Activated gamma-delta T cell treated with anti-CD3 and anti-CD28 coated beads, Interleukin-2, amount 50 U/mL, for 16 hours (primary cell): ENCODE results near the gene CDH5.

ENCODE experiments used
- DNase-seq: peaks from one replicate; pipeline ENCODE4 v3.0.0-alpha.2; 2020; ENCODE audit warnings: low read depth

Gene CDH5

GRCh38 chr16:66416939-66417700, 50.6 kb downstream of the CDH5 start:
- DNase-seq, result no peak

GRCh38 chr16:66418165-66418962, 51.9 kb downstream of the CDH5 start:
- no peak for DNase-seq

- no peak for DNase-seq
Observed at GRCh38 chr16:66419527-66419926, 53.0 kb downstream of the CDH5 start.

- DNase-seq, result no peak
Observed at GRCh38 chr16:66420396-66420795, 53.9 kb downstream of the CDH5 start.

GRCh38 chr16:66421891-66422290, 55.4 kb downstream of the CDH5 start:
- DNase-seq, result no peak

GRCh38 chr16:66422366-66422765, 55.9 kb downstream of the CDH5 start:
- DNase-seq, result no peak

GRCh38 chr16:66423177-66423576, 56.7 kb downstream of the CDH5 start:
- no peak for DNase-seq

- DNase-seq, result no peak
Observed at GRCh38 chr16:66425651-66426050, 59.2 kb downstream of the CDH5 start.

- no peak for DNase-seq
Observed at GRCh38 chr16:66426112-66427035, 59.9 kb downstream of the CDH5 start.

GRCh38 chr16:66427036-66427860, 60.8 kb downstream of the CDH5 start, which contains the start of gene BEAN1:
Gene BEAN1 (plus strand): TSS chr16:66427295. CDS start chr16:66437677, 10,382 bp downstream.
- DNase-seq, result no peak

GRCh38 chr16:66427871-66428681, 61.6 kb downstream of the CDH5 start:
- DNase-seq, result no peak

GRCh38 chr16:66428682-66429251, 62.3 kb downstream of the CDH5 start:
- DNase-seq, result no peak

- no peak for DNase-seq
Observed at GRCh38 chr16:66429290-66429962, 62.9 kb downstream of the CDH5 start.

GRCh38 chr16:66430214-66430613, 63.7 kb downstream of the CDH5 start:
- no peak for DNase-seq

GRCh38 chr16:66431760-66432159, 65.3 kb downstream of the CDH5 start:
- DNase-seq, result no peak

GRCh38 chr16:66432429-66432828, 65.9 kb downstream of the CDH5 start:
- DNase-seq, result no peak

GRCh38 chr16:66434619-66435430, 68.3 kb downstream of the CDH5 start:
- DNase-seq, result no peak

GRCh38 chr16:66435896-66436295, 69.4 kb downstream of the CDH5 start:
- DNase-seq, result no peak
